HepG2 (cell line): Measurements from ENCODE around the gene INTS1. TPM values are rescaled to one million over a fixed set of nuclear protein-coding genes. Genes with fewer than 3 reads are reported as not detected.

Experiments used
- ATAC-seq: fragments of 200-7000 bp; cut with Tn5 transposase; 3 replicates; pipeline ENCODE4 v1.9.1; 2020; ENCODE audit warnings: mild to moderate bottlenecking, moderate library complexity
- BruUV-seq: library from RNA; stranded (reverse); fragments of 400-500 nt; replicated peaks from 2 replicates; lab custom pipeline; 2021; lab: Mats Ljungman, UMichigan
- CTCF ChIA-PET: fragments of 300-600 bp; formaldehyde crosslinking; extraction: SDS; loops from one replicate; lab custom pipeline; 2021; ENCODE audit warnings: low total read pairs, inconsistent platforms, low intra/inter-chr PET ratio; lab: Yijun Ruan, JAX
- POLR2A ChIA-PET: fragments of 350-600 bp; sonication (Branson Sonifier 250); formaldehyde crosslinking; loops from one replicate; lab custom pipeline; 2020; ENCODE audit warnings: antibody characterized with exemption, inconsistent platforms; lab: Yijun Ruan, JAX
- DNase-seq: peaks from one replicate; pipeline ENCODE4 v3.0.0-alpha.2; 2015; ENCODE audit warnings: low spot score
- FAIRE-seq: peaks from 3 replicates; lab custom pipeline; 2011; peaks lifted over from hg19 to GRCh38; lab: Jason Lieb, UNC
- H2AFZ ChIP-seq: one replicate; pipeline ENCODE4 v1.6.1; 2011; ENCODE audit warnings: low read length, inconsistent platforms
- H3K27ac ChIP-seq: fragments of 300-600 bp; 3 replicates; pipeline ENCODE4 v1.8.0; 2011; ENCODE audit warnings: mixed run types, mild to moderate bottlenecking, mixed read lengths, low read length, inconsistent platforms; ENCODE audit not compliant: insufficient read depth; ENCODE audit errors: extremely low read length
- H3K27me3 ChIP-seq, 2 experiments: fragments of 200-600 bp in 1 of 2; 2 replicates in 1 of 2; 3 replicates in 1 of 2; pipeline versions ENCODE4 v1.6.0 to v1.8.0; 2011; ENCODE audit warnings: low read length in 2 of 2, mild to moderate bottlenecking in 2 of 2, moderate library complexity in 2 of 2, inconsistent platforms in 1 of 2; ENCODE audit not compliant: insufficient read depth in 2 of 2, control insufficient read depth in 1 of 2
- H3K36me3 ChIP-seq, 2 experiments: fragments of 200-600 bp in 1 of 2; replicated peaks in 1 of 2; 2 replicates in 1 of 2; 3 replicates in 1 of 2; pipeline versions ENCODE4 v1.5.1 to v1.8.0; 2011; ENCODE audit warnings: low read length in 2 of 2, inconsistent platforms in 1 of 2; ENCODE audit not compliant: insufficient read depth in 2 of 2, control insufficient read depth in 1 of 2
- H3K4me1 ChIP-seq: 2 replicates; pipeline ENCODE4 v1.5.1; 2012; ENCODE audit warnings: low read length, inconsistent platforms; ENCODE audit not compliant: insufficient read depth
- H3K4me2 ChIP-seq: 2 replicates; pipeline ENCODE4 v1.6.0; 2011; ENCODE audit warnings: low read depth, low read length, inconsistent platforms
- H3K4me3 ChIP-seq, 3 experiments: fragments of 200-600 bp in 1 of 3; sonication (generic), shearing (Covaris generic) in 1 of 3; replicated peaks in 1 of 3; 2 replicates each; pipeline ENCODE4 v1.5.1; 2011 to 2016; ENCODE audit warnings: low read length in 3 of 3, inconsistent platforms in 2 of 3, low read depth in 2 of 3, mild to moderate bottlenecking in 2 of 3, control low read depth in 1 of 3, mixed read lengths in 1 of 3; ENCODE audit not compliant: insufficient read depth in 1 of 3
- H3K79me2 ChIP-seq: one replicate; pipeline ENCODE4 v1.6.1; 2011; ENCODE audit warnings: low read length, inconsistent platforms; ENCODE audit not compliant: insufficient read depth
- H3K9ac ChIP-seq: 2 replicates; pipeline ENCODE4 v1.6.0; 2011; ENCODE audit warnings: mild to moderate bottlenecking, low read depth, low read length, inconsistent platforms; ENCODE audit not compliant: insufficient read depth
- H3K9me3 ChIP-seq: 2 replicates; pipeline ENCODE4 v1.5.1; 2012; ENCODE audit warnings: mild to moderate bottlenecking, low read length
- H4K20me1 ChIP-seq: 2 replicates; pipeline ENCODE4 v1.6.0; 2011; ENCODE audit warnings: inconsistent platforms, mild to moderate bottlenecking, low read length, moderate library complexity; ENCODE audit not compliant: insufficient read depth
- ARID3A ChIP-seq: IDR thresholded peaks from 2 replicates; pipeline ENCODE4 v1.6.1; 2012; ENCODE audit warnings: low read depth, low read length, improper control_type of control experiment
- GTF2F1 ChIP-seq: fragments of 150-350 bp; IDR thresholded peaks from 2 replicates; pipeline ENCODE4 v1.6.1; 2014; ENCODE audit warnings: low read length
- JDP2 ChIP-seq: sonication (generic); formaldehyde crosslinking; IDR thresholded peaks from 2 replicates; pipeline ENCODE4 v1.8.1; 2022; ENCODE audit warnings: missing genetic modification reagents, borderline replicate concordance
- MEIS1 ChIP-seq: sonication (generic); formaldehyde crosslinking; IDR thresholded peaks from 2 replicates; pipeline ENCODE4 v1.9.0; 2021; ENCODE audit warnings: mild to moderate bottlenecking, missing genetic modification reagents, moderate library complexity, borderline replicate concordance
- NCOA1 ChIP-seq: sonication (generic); formaldehyde crosslinking; IDR thresholded peaks from 2 replicates; pipeline ENCODE4 v1.9.0; 2021; ENCODE audit warnings: missing genetic modification reagents
- TERF1 ChIP-seq: sonication (generic); formaldehyde crosslinking; IDR thresholded peaks from 2 replicates; pipeline ENCODE4 v1.8.0; 2022; ENCODE audit warnings: mild to moderate bottlenecking, missing genetic modification reagents, moderate library complexity
- ZNF263 ChIP-seq: sonication (generic); formaldehyde crosslinking; IDR thresholded peaks from 2 replicates; pipeline ENCODE4 v1.4.0; 2020; ENCODE audit warnings: missing genetic modification reagents
- ZNF292 ChIP-seq: sonication (generic); formaldehyde crosslinking; IDR thresholded peaks from 2 replicates; pipeline ENCODE4 v1.8.1; 2022; ENCODE audit warnings: mild to moderate bottlenecking, low read depth, missing genetic modification reagents, borderline replicate concordance
- ZNF75D ChIP-seq: sonication (generic); formaldehyde crosslinking; IDR thresholded peaks from 2 replicates; pipeline ENCODE4 v1.8.1; 2023; ENCODE audit warnings: missing genetic modification reagents, mild to moderate bottlenecking, borderline replicate concordance
- WGBS: methylation state at CpG from one replicate; pipeline ENCODE4 v1.1.6; 2017; ENCODE audit warnings: low lambda C conversion rate; 5-methylcytosine and 5-hydroxymethylcytosine counted together
- in situ Hi-C: cut with HindIII; loops from 2 replicates; pipeline ENCODE4 v1.10.0; 2017; ENCODE audit warnings: low pct_unique_long_range_greater_than_20kb; ENCODE audit not compliant: extremely low pct_ligation_motif_present
- intact Hi-C: fragments of 100-400 bp; cut with micrococcal nuclease; formaldehyde crosslinking; loops from one replicate; pipeline ENCODE4 v1.10.0; 2022; ENCODE audit not compliant: unreplicated experiment
- polyA plus RNA-seq, 8 experiments: library from polyadenylated mRNA; depleted of rRNA in 3 of 8; stranded (reverse) in 7 of 8; unstranded in 1 of 8; fragments of >200 nt; fragmentation: Illumina TruSeq in 4 of 8; extraction: Trizol in 4 of 8; gene quantifications; 2 replicates each; pipeline versions ENCODE4 v1.2.1 to v1.2.3, GENCODE V29; 2011 to 2016; ENCODE audit warnings: low read depth in 4 of 8, missing spikeins in 1 of 8, mixed read lengths in 1 of 8; ENCODE audit not compliant: insufficient read depth in 1 of 8
- total RNA-seq, 5 experiments: library from RNA; depleted of rRNA; stranded (reverse); fragments of >200 nt; fragmentation: Illumina TruSeq; extraction: Trizol; gene quantifications; 2 replicates each; pipeline ENCODE4 v1.2.3, GENCODE V29; 2016; ENCODE audit warnings: low read depth in 1 of 5
- TF ChIP-seq, protein P1 (sequence below): sonication (generic); formaldehyde crosslinking; IDR thresholded peaks from 2 replicates; pipeline ENCODE4 v1.4.0; 2020; ENCODE audit warnings: missing genetic modification reagents, borderline replicate concordance

Gene INTS1
- total and polyA plus RNA-seq, 2 of the 13 experiments (the other 11 are each of a cell fraction or from before 2014, with no cell fraction given): 13.7 to 29.0 TPM

GRCh38 chr7:1509226-1509625 lies 5.0 kb upstream of the INTS1 start (continued):
- TF ChIP-seq, protein P1, sequence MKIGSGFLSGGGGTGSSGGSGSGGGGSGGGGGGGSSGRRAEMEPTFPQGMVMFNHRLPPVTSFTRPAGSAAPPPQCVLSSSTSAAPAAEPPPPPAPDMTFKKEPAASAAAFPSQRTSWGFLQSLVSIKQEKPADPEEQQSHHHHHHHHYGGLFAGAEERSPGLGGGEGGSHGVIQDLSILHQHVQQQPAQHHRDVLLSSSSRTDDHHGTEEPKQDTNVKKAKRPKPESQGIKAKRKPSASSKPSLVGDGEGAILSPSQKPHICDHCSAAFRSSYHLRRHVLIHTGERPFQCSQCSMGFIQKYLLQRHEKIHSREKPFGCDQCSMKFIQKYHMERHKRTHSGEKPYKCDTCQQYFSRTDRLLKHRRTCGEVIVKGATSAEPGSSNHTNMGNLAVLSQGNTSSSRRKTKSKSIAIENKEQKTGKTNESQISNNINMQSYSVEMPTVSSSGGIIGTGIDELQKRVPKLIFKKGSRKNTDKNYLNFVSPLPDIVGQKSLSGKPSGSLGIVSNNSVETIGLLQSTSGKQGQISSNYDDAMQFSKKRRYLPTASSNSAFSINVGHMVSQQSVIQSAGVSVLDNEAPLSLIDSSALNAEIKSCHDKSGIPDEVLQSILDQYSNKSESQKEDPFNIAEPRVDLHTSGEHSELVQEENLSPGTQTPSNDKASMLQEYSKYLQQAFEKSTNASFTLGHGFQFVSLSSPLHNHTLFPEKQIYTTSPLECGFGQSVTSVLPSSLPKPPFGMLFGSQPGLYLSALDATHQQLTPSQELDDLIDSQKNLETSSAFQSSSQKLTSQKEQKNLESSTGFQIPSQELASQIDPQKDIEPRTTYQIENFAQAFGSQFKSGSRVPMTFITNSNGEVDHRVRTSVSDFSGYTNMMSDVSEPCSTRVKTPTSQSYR: no peak
- TF ChIP-seq ZNF75D (no peak), JDP2 (no peak), TERF1 (CRISPR knock-in tag) (no peak), GTF2F1 (no peak)
- TF ChIP-seq, all 625 proteins: peak for 0

- 63% methylated on average over 7 of the region's 10 CpGs for WGBS
These were observed 4.1 kb upstream of the INTS1 start for GRCh38 chr7:1508277-1508758.

More at GRCh38 chr7:1508277-1508758, 4.1 kb upstream of the INTS1 start:
- intact Hi-C loops (loop anchor here (5.0 kb wide), 1 partner anchor 474 kb away; no protein-coding TSS in a partner anchor), in situ Hi-C loops (no loop called here)
- Histone ChIP-seq H3K9me3 (no peaks in the 10 kb centered on the region), H2AFZ (no peak overlapping the region), H3K36me3 (no peaks in the 10 kb centered on the region; a peak in 1 of 5 replicates), H3K27me3 (peaks cover 0 to 2% of the 10 kb centered on the region in 2 experiments; a peak in 1 of 5 replicates), H3K79me2 (peaks cover 7% of the 10 kb centered on the region), H3K4me3 (no peak overlapping the region), H3K4me1 (peaks cover 56% of the 10 kb centered on the region), H3K27ac (no peak overlapping the region), H3K4me2 (no peak overlapping the region), H3K9ac (no peak overlapping the region), H4K20me1 (no peaks in the 10 kb centered on the region)
- no peak for TF ChIP-seq ZNF292
- TF ChIP-seq ARID3A: no peak
- TF ChIP-seq ZNF263 (CRISPR knock-in tag): no peak
- TF ChIP-seq NCOA1 (CRISPR knock-in tag): no peak
- no peak for TF ChIP-seq MEIS1
- ATAC-seq: no peak
- DNase-seq: no peak
- POLR2A ChIA-PET: interaction anchor here (4.4 kb wide), 1 partner anchor 48 kb away, joined by 30 read pairs; the partner anchor contains the start of gene TMEM184A
- CTCF ChIA-PET: no interaction called here
- no peak for FAIRE-seq
- no TSS peak for BruUV-seq
